Upper lobe of left lung (tissue), 4 donors: ENCODE measurements around the gene FAM161A.
"Not testable (repeated sequence)": the region's sequence is repeated elsewhere in the genome, so short reads cannot be mapped to it uniquely, and the experiment has no call there.

ENCODE experiments used
- CTCF ChIP-seq, 6 experiments: fragments of 450-650 bp in 4 of 6; fragments of 200-600 bp in 2 of 6; sonication (generic) in 2 of 6; IDR thresholded peaks; one replicate each; pipeline ENCODE4 v1.5.1; 2016 to 2019; ENCODE audit warnings: antibody characterized with exemption in 6 of 6
- EP300 ChIP-seq, 4 donors: sonication (generic); formaldehyde crosslinking; IDR thresholded peaks; one replicate each; pipeline ENCODE4 v1.5.1; 2017; ENCODE audit warnings: antibody characterized with exemption in 4 of 4, control low read depth in 2 of 4
- POLR2A ChIP-seq, 4 donors: fragments of 450-650 bp; IDR thresholded peaks; one replicate each; pipeline ENCODE4 v1.5.1; 2016 to 2017; ENCODE audit warnings: antibody characterized with exemption in 4 of 4, mild to moderate bottlenecking in 2 of 4
- POLR2AphosphoS5 ChIP-seq, 2 donors: sonication (generic); formaldehyde crosslinking; IDR thresholded peaks; one replicate each; pipeline ENCODE4 v1.5.1; 2017; ENCODE audit warnings: antibody characterized with exemption in 2 of 2

DNA sequence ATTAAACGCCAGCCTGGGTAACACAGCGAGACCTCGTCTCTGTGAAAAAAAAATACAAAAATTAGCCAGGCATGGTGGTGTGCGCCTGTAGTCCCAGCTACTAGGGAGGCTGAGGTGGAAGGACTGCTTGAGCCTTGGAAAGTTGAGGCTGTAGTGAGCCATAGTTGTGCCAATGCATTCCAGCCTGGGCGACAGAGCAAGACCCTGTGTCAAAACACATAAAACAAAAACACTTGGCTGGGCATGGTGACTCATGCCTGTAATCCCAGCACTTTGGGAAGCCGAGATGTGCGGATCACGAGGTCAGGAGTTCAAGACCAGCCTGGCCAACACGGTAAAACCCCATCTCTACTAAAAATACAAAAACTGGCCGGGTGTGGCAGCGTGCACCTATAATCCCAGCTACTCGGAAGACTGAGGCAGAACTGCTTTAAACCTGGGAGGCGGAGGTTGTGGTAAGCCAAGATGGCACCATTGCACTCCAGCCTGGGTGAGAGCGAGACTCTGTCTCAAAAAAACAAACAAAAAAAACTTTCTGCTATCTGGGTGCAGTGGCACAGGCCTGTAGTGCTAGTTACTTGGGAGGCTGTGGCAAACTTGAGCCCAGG, 12.7 kb upstream of the FAM161A start:
- TF ChIP-seq CTCF, POLR2A, EP300, POLR2AphosphoS5 (IDR thresholded peaks at IDR 0.05): not testable (repeated sequence)
